Mammary epithelial cell (primary cell): ENCODE measurements around the gene SCGB1C1.

Source experiments
- CTCF ChIP-seq, 2 donors: IDR thresholded peaks in 1 of 2; conservative IDR thresholded peaks in 1 of 2; 2 replicates each; pipeline ENCODE4 v1.5.1; 2011 to 2012; ENCODE audit warnings: inconsistent platforms in 2 of 2, low read length in 2 of 2, mild to moderate bottlenecking in 2 of 2, control low read depth in 1 of 2, low read depth in 1 of 2; ENCODE audit not compliant: insufficient read depth in 1 of 2; ENCODE audit errors: extremely low read depth in 1 of 2
- EZH2 ChIP-seq: IDR thresholded peaks from 2 replicates; pipeline ENCODE4 v1.6.1; 2012; ENCODE audit warnings: low read length, inconsistent platforms, borderline replicate concordance

- TF ChIP-seq CTCF (conservative IDR thresholded peaks at IDR 0.05 in 1 of 2, IDR thresholded peaks at IDR 0.05 in 1 of 2; ENCODE audit: extremely low read depth in 1 of 2, insufficient read depth in 1 of 2, low read depth in 1 of 2, low read length in 2 of 2) = no peak
- TF ChIP-seq EZH2 = no peak
Observed at GRCh38 chr11:211741-212140, 18.9 kb downstream of the SCGB1C1 start.
